GM12874 (cell line): ENCODE measurements around the gene ASAP2.

ENCODE experiments used
- TF ChIP-seq, protein P1 (sequence below): IDR thresholded peaks from 2 replicates; pipeline ENCODE4 v1.5.1; 2011; ENCODE audit warnings: low read depth, mild to moderate bottlenecking, control low read depth, low read length, moderate library complexity; ENCODE audit not compliant: insufficient read depth

The ASAP2 gene

DNA sequence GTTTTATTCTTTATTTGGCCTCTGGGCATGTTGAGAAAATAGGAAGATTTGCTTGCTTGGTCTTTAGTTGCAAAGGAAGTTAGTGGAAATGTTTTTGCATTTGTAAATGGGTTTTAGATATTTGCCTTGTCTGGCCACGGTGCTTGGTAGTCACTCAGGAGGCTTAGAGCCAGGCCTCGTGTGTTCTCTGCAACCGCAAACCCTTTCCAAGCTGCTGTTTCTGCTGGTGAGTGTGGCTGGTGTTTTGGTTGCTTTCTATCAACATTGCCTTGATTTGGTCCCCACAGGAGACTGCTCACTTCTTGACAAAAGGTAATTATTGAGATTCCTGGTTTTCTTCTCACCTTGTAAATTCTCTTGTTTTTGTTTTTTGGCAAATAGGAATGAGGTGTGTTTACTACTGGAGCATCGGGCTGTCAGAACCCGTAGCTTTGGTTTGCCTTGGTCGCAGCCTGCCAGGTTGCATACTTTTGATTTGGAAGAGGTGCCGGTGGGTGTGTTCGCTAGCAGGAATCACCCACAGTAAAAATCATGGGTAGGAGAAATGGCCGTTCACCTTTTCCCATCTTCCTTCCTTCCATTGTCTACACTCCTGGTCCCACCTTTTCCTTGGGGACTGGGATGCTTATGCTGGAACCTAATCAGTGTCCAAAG, 15.8 kb downstream of the ASAP2 start:
- TF ChIP-seq, protein P1, sequence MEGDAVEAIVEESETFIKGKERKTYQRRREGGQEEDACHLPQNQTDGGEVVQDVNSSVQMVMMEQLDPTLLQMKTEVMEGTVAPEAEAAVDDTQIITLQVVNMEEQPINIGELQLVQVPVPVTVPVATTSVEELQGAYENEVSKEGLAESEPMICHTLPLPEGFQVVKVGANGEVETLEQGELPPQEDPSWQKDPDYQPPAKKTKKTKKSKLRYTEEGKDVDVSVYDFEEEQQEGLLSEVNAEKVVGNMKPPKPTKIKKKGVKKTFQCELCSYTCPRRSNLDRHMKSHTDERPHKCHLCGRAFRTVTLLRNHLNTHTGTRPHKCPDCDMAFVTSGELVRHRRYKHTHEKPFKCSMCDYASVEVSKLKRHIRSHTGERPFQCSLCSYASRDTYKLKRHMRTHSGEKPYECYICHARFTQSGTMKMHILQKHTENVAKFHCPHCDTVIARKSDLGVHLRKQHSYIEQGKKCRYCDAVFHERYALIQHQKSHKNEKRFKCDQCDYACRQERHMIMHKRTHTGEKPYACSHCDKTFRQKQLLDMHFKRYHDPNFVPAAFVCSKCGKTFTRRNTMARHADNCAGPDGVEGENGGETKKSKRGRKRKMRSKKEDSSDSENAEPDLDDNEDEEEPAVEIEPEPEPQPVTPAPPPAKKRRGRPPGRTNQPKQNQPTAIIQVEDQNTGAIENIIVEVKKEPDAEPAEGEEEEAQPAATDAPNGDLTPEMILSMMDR: no peak

DNA sequence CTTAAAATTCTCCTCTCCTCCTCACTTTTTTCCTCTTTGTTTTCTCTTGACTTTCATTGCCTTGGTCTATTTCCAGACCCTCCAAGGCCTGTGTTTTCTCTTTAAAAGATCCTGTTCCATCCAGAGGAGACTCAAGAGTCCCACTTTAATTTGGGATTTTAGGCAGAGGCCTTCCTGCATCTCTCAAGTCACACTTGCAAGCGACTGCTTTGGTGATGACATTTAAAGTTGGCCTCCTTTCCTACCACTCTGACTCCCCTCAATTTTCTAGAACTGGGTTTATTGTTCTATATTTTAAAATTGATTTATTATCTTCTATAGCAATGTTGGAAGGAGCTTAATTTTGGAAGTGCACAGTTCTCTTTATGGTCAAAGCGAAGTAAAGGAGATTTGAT, 16.3 kb downstream of the ASAP2 start:
- TF ChIP-seq, protein P1: no peak

DNA sequence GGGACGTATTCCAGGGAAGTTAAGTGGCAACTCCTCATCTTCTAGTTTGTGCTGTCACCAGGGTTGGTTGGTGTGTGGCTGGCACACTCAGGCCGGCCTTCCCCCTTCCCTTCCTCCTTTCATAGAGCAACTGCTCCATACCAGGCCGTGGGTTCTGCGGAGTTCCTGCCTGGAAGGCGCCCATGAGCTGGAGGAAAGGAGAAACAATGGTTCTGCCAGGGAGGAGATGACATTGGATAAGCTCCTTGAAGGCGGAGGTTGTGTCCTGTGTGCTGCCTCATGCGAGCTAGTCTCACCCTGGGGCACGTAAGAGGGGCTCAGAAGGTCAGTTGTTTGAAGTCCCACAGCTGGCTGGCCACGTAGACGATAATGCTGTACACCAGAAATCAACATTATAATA, 19.2 kb downstream of the ASAP2 start:
- TF ChIP-seq, protein P1: no peak

DNA sequence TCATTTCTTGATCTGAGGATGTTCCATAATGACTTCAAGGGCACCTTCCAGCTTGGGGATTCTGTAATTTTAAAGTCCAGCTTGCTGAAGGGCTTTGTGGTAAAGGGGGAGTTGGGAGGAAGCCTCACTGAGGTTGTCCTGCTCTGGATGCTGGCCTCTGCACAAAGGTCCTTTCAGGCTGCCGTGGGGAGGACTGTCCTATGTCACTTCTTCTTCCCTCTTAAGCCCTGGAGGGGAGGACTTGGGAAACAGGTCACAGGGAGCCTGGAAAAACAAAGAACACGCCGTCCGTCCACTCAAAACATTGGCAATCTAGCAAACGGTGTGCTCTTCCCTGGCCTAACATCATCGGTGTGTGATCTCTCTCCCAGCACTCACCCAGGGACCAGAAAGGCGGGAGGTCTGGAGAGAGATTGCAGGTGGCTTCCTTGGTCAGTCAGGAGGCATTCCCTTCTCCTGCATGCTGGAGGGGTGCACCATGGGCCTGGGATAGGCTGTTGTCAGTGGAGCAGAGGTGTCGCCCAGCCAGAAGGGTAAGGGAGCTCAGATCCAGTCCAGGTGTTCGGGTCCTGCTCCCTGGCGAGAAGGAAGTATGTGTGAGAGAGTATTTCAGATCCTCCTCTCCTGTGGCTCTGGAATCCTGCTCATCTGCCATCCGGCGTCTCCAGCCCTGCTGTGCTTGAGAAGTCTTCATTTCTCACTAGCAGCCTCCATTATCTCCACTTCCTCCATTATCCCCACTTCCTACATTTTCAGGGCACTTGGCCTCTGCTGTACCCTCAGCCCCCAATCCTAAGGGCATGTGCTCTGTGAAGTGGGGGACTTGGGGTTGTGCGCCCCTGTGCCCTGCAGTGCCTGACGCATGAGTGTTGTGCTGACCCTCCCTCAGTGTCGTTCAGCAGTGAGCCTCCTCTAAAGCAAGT, 20.1 kb downstream of the ASAP2 start:
- TF ChIP-seq, protein P1: no peak

DNA sequence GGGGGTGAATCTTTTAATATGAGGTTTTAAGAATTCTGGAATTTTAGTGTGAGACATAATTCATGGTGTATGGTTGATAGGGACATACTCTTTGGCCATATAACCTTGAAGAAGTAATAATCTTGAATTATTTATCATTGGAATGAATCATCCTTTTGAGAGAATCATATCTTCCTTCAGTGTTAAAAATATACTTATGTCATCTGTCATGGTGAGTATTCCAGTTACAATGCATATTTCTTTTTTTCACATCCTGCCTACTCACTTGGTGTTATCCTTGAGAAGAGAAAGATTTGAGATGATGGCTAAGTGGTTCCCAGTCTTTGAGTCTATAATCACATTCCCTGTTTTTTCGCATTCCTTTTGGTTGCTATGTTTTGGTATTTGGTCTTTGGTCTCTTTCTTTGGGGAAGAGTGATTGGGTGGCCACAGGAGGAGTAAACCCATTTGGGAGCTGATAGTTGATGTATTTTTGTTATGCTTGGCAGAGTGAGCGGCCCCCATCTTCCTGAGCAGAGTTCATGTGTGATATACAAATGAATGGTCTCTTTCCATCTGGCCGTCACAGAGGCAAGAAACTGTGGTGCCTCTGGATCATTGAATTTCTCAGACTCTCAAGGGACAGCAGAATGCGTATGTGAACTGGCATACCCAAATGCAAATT, 21.6 kb downstream of the ASAP2 start:
- TF ChIP-seq, protein P1: no peak

DNA sequence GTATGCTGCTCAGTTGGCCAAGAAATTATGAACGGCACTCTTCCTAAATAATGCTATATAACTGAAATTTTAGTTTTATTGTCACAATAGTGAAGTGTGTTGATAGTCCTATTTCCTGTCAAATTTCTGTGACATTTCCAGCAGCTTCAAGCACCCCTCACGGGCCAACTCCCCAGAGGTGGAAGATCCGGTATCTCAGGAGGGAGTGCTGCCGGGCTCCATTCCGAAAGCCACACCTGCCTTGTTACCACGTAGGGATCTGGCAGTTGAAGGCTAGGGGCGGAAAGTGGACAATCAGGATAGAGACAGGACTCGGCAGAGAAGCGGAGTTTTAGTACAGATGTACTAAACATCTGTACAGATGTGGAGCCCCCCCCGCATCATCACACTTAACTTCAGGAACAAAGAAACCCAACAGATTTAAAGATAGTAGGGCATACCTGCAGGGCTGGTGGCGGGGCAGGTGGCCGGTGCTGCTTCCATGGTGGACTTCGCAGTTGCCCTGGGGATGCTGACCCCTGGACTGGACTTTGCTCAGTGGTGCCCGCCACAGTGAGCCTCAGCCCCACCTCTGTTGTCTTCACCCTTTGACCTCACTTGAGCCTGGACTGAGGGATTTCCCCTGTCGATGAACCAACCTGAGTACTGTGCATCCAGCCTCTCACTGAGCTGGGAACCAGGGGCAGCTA, 22.3 kb downstream of the ASAP2 start:
- TF ChIP-seq, protein P1: no peak

DNA sequence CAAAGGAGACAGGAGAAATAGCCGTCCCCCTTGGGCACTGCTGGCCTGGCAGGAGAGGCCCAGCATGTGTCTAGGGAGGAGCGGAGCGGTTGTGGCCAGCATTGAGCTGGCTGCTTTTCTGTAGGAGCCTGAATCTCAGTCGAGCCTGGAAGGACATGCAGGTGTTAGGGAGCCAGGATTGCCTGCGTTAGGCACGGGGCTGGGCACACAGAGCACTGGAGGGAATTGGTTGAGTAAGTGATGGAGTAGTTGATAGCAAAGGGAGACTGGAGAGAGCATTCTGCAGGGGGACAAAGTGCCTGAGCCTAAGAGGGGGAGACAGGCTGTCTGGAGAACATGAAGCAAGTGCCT, 22.8 kb downstream of the ASAP2 start:
- TF ChIP-seq, protein P1: no peak
